AG04449 (cell line): Measurements from ENCODE around the gene GRM4.

Experiments
- CTCF ChIA-PET: fragments of 350-600 bp; formaldehyde crosslinking; extraction: SDS; loops from one replicate; lab custom pipeline; 2021; ENCODE audit warnings: antibody characterized with exemption; lab: Yijun Ruan, JAX
- POLR2A ChIA-PET: fragments of 400-600, 350-600 bp; formaldehyde crosslinking; extraction: SDS; loops from one replicate; lab custom pipeline; 2020; ENCODE audit warnings: antibody characterized with exemption, inconsistent platforms; lab: Yijun Ruan, JAX
- DNase-seq: peaks from one replicate; pipeline ENCODE4 v3.0.0-alpha.2; 2010; ENCODE audit warnings: low read depth, low spot score
- H3K4me3 ChIP-seq: 2 replicates; pipeline ENCODE4 v1.5.1; 2011; ENCODE audit warnings: low read depth, mild to moderate bottlenecking, control low read depth, low read length
- CTCF ChIP-seq: IDR thresholded peaks from one replicate; pipeline ENCODE4 v1.5.1; 2011; ENCODE audit warnings: mild to moderate bottlenecking, moderate library complexity, low read length, control low read depth, inconsistent platforms; ENCODE audit not compliant: insufficient read depth; ENCODE audit errors: missing control alignments

Gene GRM4

GRCh38 chr6:34102099-34102656 is 43.7 kb downstream of the GRM4 start:
- no peak for DNase-seq
- TF ChIP-seq CTCF, result no peak
- ChIA-PET CTCF (no interaction called here), POLR2A (no interaction called here)
- no peak overlapping the region for H3K4me3 ChIP-seq

- POLR2A ChIA-PET, result no interaction called here
- DNase-seq, result no peak
- no peak overlapping the region for H3K4me3 ChIP-seq
- TF ChIP-seq CTCF, result no peak
- CTCF ChIA-PET, result interaction anchor here (1.2 kb wide), 1 partner anchor 329 kb away, joined by 3 read pairs; no protein-coding TSS in a partner anchor
These were observed 45.1 kb downstream of the GRM4 start for GRCh38 chr6:34100788-34101187.

GRCh38 chr6:34099878-34100277 is 46.0 kb downstream of the GRM4 start:
- H3K4me3 ChIP-seq, result no peak overlapping the region
- ChIA-PET CTCF (interaction anchor here (0.9 to 1.2 kb wide), 2 partner anchors 202 to 328 kb away, joined by 3 read pairs; no protein-coding TSS in a partner anchor), POLR2A (no interaction called here)
- TF ChIP-seq CTCF, result no peak
- DNase-seq, result no peak

GRCh38 chr6:34098045-34098936 is 47.6 kb downstream of the GRM4 start:
- ChIA-PET POLR2A (no interaction called here), CTCF (no interaction called here)
- no peak for DNase-seq
- TF ChIP-seq CTCF, result no peak
- no peak overlapping the region for H3K4me3 ChIP-seq

GRCh38 chr6:34096814-34097213 is 49.1 kb downstream of the GRM4 start:
- no peak for TF ChIP-seq CTCF
- DNase-seq, result no peak
- ChIA-PET CTCF (no interaction called here), POLR2A (no interaction called here)
- no peak overlapping the region for H3K4me3 ChIP-seq

- POLR2A ChIA-PET, result no interaction called here
- CTCF ChIA-PET, result no interaction called here
- no peak for TF ChIP-seq CTCF
These were observed 49.7 kb downstream of the GRM4 start for GRCh38 chr6:34096193-34096592.

More at GRCh38 chr6:34096193-34096592, 49.7 kb downstream of the GRM4 start:
- no peak overlapping the region for H3K4me3 ChIP-seq
- DNase-seq, result no peak
